Measurements from ENCODE around the gene PRX.

DNA sequence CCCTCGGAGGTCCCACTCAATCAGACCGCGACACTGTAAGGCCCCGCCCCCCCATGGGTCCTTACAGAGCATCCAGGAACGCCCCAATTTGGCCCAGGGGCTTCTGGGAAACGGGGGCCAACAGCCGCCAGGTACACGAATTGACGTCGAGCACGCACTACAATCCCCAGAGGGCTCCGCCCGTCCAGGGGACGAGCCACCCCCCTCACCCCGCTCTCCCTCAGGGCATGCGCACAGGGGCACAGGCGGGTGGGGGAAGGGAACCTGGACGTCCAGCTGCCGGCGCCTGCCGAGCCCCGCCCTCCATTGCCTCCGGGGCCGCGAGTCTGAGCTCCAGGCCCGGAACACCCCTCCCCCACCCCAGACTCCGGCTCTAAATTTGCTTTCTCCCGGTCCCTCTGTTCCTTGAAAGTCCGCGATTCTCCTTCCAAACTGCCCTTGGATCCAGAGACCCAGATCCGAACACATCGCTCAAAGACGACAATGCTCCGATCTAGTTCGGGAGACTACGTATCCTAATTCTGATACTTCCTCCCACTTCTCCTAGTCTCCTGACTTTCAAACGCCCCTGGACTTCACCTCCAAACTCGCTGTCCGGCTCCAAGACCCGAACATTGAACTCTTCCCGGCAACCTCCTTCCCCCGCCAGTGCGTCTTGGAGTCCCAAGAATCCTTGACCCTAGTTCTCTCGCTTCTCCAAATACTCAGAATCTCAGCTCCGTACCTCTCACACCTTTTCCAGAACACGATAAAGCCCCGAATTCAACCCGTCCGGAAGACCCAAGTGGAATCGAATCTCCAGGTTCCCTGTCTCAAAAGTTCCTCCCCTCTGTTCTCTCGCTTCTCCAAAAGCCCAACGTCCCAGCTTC is 30.2 kb upstream of the PRX start:
- peak; percentile 80 for TF ChIP-seq SP1 (IDR thresholded peaks at IDR 0.05; ENCODE audit: low read depth)
- TF ChIP-seq EGR1 (IDR thresholded peaks at IDR 0.05; ENCODE audit: low read depth): peak; percentile 72
- no peak for TF ChIP-seq CTCF (IDR thresholded peaks at IDR 0.05 in 2 of 3, conservative IDR thresholded peaks at IDR 0.05 in 1 of 3; ENCODE audit: borderline replicate concordance in 1 of 3, insufficient read depth in 1 of 3, low read depth in 2 of 3, low read length in 2 of 3)
- TF ChIP-seq, protein P1, sequence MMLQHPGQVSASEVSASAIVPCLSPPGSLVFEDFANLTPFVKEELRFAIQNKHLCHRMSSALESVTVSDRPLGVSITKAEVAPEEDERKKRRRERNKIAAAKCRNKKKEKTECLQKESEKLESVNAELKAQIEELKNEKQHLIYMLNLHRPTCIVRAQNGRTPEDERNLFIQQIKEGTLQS (IDR thresholded peaks at IDR 0.05): no peak
